ENCODE data around the gene SAA2.

SAA2 gene

GRCh38 chr11:18235394-18236334 is 12.8 kb downstream of the SAA2 start:
- TF ChIP-seq EZH2 (IDR thresholded peaks at IDR 0.05; ENCODE audit: borderline replicate concordance, low read depth, low read length, severe bottlenecking) = no peak
- TF ChIP-seq CTCF (IDR thresholded peaks at IDR 0.05; ENCODE audit: borderline replicate concordance, extremely low read depth, low read length, poor library complexity, severe bottlenecking) = no peak
- Histone ChIP-seq H3K9me3 (ENCODE audit: insufficient read depth, low read length, severe bottlenecking) (no peaks in the 10 kb centered on the region), H4K20me1 (ENCODE audit: insufficient read depth, low read length) (no peaks in the 10 kb centered on the region), H3K4me1 (ENCODE audit: insufficient read depth, low read length) (no peaks in the 10 kb centered on the region), H3K79me2 (ENCODE audit: insufficient read depth, low read length) (no peaks in the 10 kb centered on the region), H3K36me3 (ENCODE audit: insufficient read depth, low read length) (no peaks in the 10 kb centered on the region), H3K27ac (ENCODE audit: low read length) (no peak overlapping the region), H3K27me3 (ENCODE audit: insufficient read depth, low read length, poor library complexity) (peaks cover 37% of the 10 kb centered on the region), H3K9ac (ENCODE audit: low read depth, low read length) (no peak overlapping the region), H3K4me3 (ENCODE audit: low read depth in 1 of 2, low read length in 2 of 2) (no peak overlapping the region), H3K4me2 (ENCODE audit: insufficient read depth, low read length) (no peak overlapping the region), H2AFZ (ENCODE audit: low read depth, low read length) (no peak overlapping the region)
- ATAC-seq (ENCODE audit: insufficient read depth, low read depth) (no peak), DNase-seq (no peak)

GRCh38 chr11:18233912-18234311 is 14.6 kb downstream of the SAA2 start:
- Histone ChIP-seq H4K20me1 (ENCODE audit: insufficient read depth, low read length) (no peaks in the 10 kb centered on the region), H3K79me2 (ENCODE audit: insufficient read depth, low read length) (no peaks in the 10 kb centered on the region), H3K4me1 (ENCODE audit: insufficient read depth, low read length) (no peaks in the 10 kb centered on the region), H3K9me3 (ENCODE audit: insufficient read depth, low read length, severe bottlenecking) (no peaks in the 10 kb centered on the region), H3K4me3 (ENCODE audit: low read depth in 1 of 2, low read length in 2 of 2) (no peak overlapping the region), H3K36me3 (ENCODE audit: insufficient read depth, low read length) (no peaks in the 10 kb centered on the region), H3K9ac (ENCODE audit: low read depth, low read length) (no peak overlapping the region), H3K27ac (ENCODE audit: low read length) (no peak overlapping the region), H2AFZ (ENCODE audit: low read depth, low read length) (no peak overlapping the region), H3K4me2 (ENCODE audit: insufficient read depth, low read length) (no peak overlapping the region), H3K27me3 (ENCODE audit: insufficient read depth, low read length, poor library complexity) (peaks cover 27% of the 10 kb centered on the region)
- DNase-seq (no peak), ATAC-seq (ENCODE audit: insufficient read depth, low read depth) (no peak)
- no peak for TF ChIP-seq CTCF (IDR thresholded peaks at IDR 0.05; ENCODE audit: borderline replicate concordance, extremely low read depth, low read length, poor library complexity, severe bottlenecking)

GRCh38 chr11:18230859-18231258 is 17.6 kb downstream of the SAA2 start:
- DNase-seq (no peak), ATAC-seq (ENCODE audit: insufficient read depth, low read depth) (no peak)
- H3K4me2 ChIP-seq (ENCODE audit: insufficient read depth, low read length) = no peak overlapping the region

More at GRCh38 chr11:18230859-18231258, 17.6 kb downstream of the SAA2 start:
- Histone ChIP-seq H3K36me3 (ENCODE audit: insufficient read depth, low read length) (no peaks in the 10 kb centered on the region), H3K9ac (ENCODE audit: low read depth, low read length) (no peak overlapping the region), H2AFZ (ENCODE audit: low read depth, low read length) (no peak overlapping the region), H3K79me2 (ENCODE audit: insufficient read depth, low read length) (no peaks in the 10 kb centered on the region), H3K4me1 (ENCODE audit: insufficient read depth, low read length) (no peaks in the 10 kb centered on the region), H3K4me3 (ENCODE audit: low read depth in 1 of 2, low read length in 2 of 2) (no peak overlapping the region), H3K9me3 (ENCODE audit: insufficient read depth, low read length, severe bottlenecking) (no peaks in the 10 kb centered on the region), H3K27ac (ENCODE audit: low read length) (no peak overlapping the region), H4K20me1 (ENCODE audit: insufficient read depth, low read length) (no peaks in the 10 kb centered on the region), H3K27me3 (ENCODE audit: insufficient read depth, low read length, poor library complexity) (peaks cover 9% of the 10 kb centered on the region)
- TF ChIP-seq EZH2 (IDR thresholded peaks at IDR 0.05; ENCODE audit: borderline replicate concordance, low read depth, low read length, severe bottlenecking) (no peak), CTCF (IDR thresholded peaks at IDR 0.05; ENCODE audit: borderline replicate concordance, extremely low read depth, low read length, poor library complexity, severe bottlenecking) (no peak)

Data from DND-41 (cell line).